A673 (cell line): Measurements from ENCODE around the gene AP1M1.

Experiments
- CTCF ChIP-seq: fragments of 300-800, 200-600 bp; sonication (generic); conservative IDR thresholded peaks from 2 replicates; pipeline ENCODE4 v1.5.1; 2017; ENCODE audit warnings: low read depth, mild to moderate bottlenecking, antibody characterized with exemption, low read length, moderate library complexity, mixed read lengths
- EZH2 ChIP-seq: fragments of 200-600 bp; sonication (generic); IDR thresholded peaks from 2 replicates; pipeline ENCODE4 v1.6.1; 2017; ENCODE audit warnings: borderline replicate concordance, low read depth, mild to moderate bottlenecking, mixed read lengths, antibody characterized with exemption, low read length; ENCODE audit not compliant: poor library complexity, severe bottlenecking

- TF ChIP-seq EZH2, result no peak
- TF ChIP-seq CTCF, result no peak
Observed at GRCh38 chr19:16224293-16225045, 26.8 kb downstream of the AP1M1 start.
